CD8-positive, alpha-beta memory T cell (primary cell): ENCODE data around the gene RAPGEF1. TPM values are rescaled to one million over a fixed set of nuclear protein-coding genes. Genes with fewer than 3 reads are reported as not detected.

Source experiments
- CTCF ChIA-PET: fragments of 350-600 bp; sonication (Branson Sonifier 250); formaldehyde crosslinking; loops from one replicate; lab custom pipeline; 2021; ENCODE audit warnings: antibody characterized with exemption; lab: Charles Lee
- POLR2A ChIA-PET: fragments of 350-600 bp; sonication (Branson Sonifier 250); formaldehyde crosslinking; loops from one replicate; lab custom pipeline; 2021; ENCODE audit warnings: antibody characterized with exemption; lab: Charles Lee
- DNase-seq, 5 donors: peaks; one replicate each; pipeline versions ENCODE4 v3.0.0 to v3.0.0-alpha.2; 2020 to 2022; ENCODE audit warnings: mixed read lengths in 1 of 5
- H3K27ac ChIP-seq: one replicate; pipeline ENCODE4 v1.7.0; 2013; ENCODE audit warnings: low read depth, mild to moderate bottlenecking, low read length, moderate library complexity
- H3K27me3 ChIP-seq: 2 replicates; pipeline ENCODE4 v1.7.0; 2013; ENCODE audit warnings: low read length, mild to moderate bottlenecking; ENCODE audit not compliant: insufficient read depth, poor library complexity, severe bottlenecking
- H3K36me3 ChIP-seq: 2 replicates; pipeline ENCODE4 v1.7.0; 2013; ENCODE audit warnings: mild to moderate bottlenecking, low read length, moderate library complexity; ENCODE audit not compliant: insufficient read depth
- H3K4me1 ChIP-seq: 2 replicates; pipeline ENCODE4 v1.7.0; 2013; ENCODE audit warnings: mild to moderate bottlenecking, low read length, moderate library complexity; ENCODE audit not compliant: insufficient read depth
- H3K4me3 ChIP-seq: 2 replicates; pipeline ENCODE4 v1.7.0; 2013; ENCODE audit warnings: mild to moderate bottlenecking, low read length
- H3K9me3 ChIP-seq: 2 replicates; pipeline ENCODE4 v1.7.0; 2013; ENCODE audit warnings: mild to moderate bottlenecking, low read length
- H3K27ac Mint-ChIP-seq, 8 donors: one replicate each; pipeline ENCODE4 v1.8.0; 2020 to 2021; ENCODE audit warnings: mixed read lengths in 8 of 8, mild to moderate bottlenecking in 6 of 8, inconsistent platforms in 3 of 8, moderate library complexity in 3 of 8
- H3K27me3 Mint-ChIP-seq, 2 donors: one replicate each; pipeline ENCODE4 v1.8.0; 2020 to 2021; ENCODE audit warnings: mixed read lengths in 2 of 2, mild to moderate bottlenecking in 1 of 2, moderate library complexity in 1 of 2
- H3K36me3 Mint-ChIP-seq, 3 donors: one replicate each; pipeline ENCODE4 v1.8.0; 2020 to 2021; ENCODE audit warnings: mixed read lengths in 3 of 3, inconsistent platforms in 1 of 3, mild to moderate bottlenecking in 1 of 3
- H3K4me1 Mint-ChIP-seq, 3 donors: one replicate each; pipeline ENCODE4 v1.8.0; 2020 to 2021; ENCODE audit warnings: mixed read lengths in 3 of 3, inconsistent platforms in 1 of 3, mild to moderate bottlenecking in 1 of 3
- H3K4me3 Mint-ChIP-seq, 7 donors: one replicate each; pipeline ENCODE4 v1.8.0; 2020 to 2021; ENCODE audit warnings: mixed read lengths in 7 of 7, mild to moderate bottlenecking in 6 of 7, moderate library complexity in 4 of 7, inconsistent platforms in 2 of 7
- H3K9me3 Mint-ChIP-seq, 5 donors: one replicate each; pipeline ENCODE4 v1.8.0; 2020 to 2022; ENCODE audit warnings: mixed read lengths in 5 of 5, mild to moderate bottlenecking in 3 of 5, moderate library complexity in 2 of 5, inconsistent platforms in 1 of 5
- polyA plus RNA-seq: library from polyadenylated mRNA; unstranded; fragments of 300-500 nt; fragmentation: Illumina TruSeq; gene quantifications from one replicate; pipeline ENCODE4 v1.2.3, GENCODE V29; 2021
- total RNA-seq, 2 experiments: library from RNA; stranded (reverse); gene quantifications; one replicate each; pipeline ENCODE4 v1.2.3, GENCODE V29; 2021

Gene RAPGEF1
- total and polyA plus RNA-seq, 3 experiments from 2014 or later, result 20.1 to 148 (median 145) TPM

DNA sequence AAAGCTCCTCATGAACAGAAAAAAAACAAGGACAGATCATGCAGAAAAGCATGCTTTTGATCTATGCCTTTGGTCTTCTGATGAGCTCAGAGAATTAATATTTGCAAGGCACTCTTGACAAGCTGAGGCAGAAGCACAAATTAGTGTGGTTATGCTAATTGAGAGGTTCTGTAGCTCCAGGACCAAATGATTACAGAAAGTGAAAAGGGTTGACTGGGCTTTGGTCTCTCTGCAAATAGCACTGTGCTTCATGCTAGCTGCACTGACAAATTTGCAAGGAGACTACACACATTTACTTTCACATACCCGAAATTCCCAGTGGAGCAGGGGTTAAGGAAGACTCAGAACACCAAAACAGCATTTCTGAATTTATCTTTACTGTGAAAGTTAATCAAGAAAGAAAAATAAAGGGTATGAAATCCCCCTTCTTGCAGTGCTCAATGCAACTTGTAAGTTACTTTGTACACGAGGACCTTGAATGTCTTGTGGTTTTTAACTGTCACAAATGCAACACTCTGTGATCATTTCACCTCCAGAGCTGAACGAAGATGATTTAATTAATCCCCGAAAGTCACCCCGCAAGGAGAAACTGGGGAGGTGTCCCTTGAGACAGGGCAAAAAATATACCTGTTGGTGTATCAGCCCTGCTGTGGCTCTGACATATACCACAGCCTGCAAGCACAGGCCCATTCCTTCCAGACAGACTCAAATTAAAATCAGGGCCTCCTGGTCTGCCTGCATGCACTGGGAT lies 11.9 kb downstream of the RAPGEF1 start:
- Histone ChIP-seq H3K36me3 (no peaks in the 10 kb centered on the region), H3K27me3 (no peaks in the 10 kb centered on the region), H3K27ac (peak overlapping the region; percentile 62), H3K9me3 (no peaks in the 10 kb centered on the region), H3K4me1 (peaks cover 87% of the 10 kb centered on the region), H3K4me3 (peak overlapping the region; percentile 49)
- Mint-ChIP-seq H3K27ac (peak overlapping the region; percentile 78 to 99 (median 94)), H3K4me1 (peaks cover 86 to 97% (median 96%) of the 10 kb centered on the region in 3 donors), H3K9me3 (no peaks in the 10 kb centered on the region), H3K27me3 (no peaks in the 10 kb centered on the region), H3K36me3 (peaks cover 0 to 20% (median 2%) of the 10 kb centered on the region in 3 donors), H3K4me3 (peak overlapping the region; percentile 56 to 91 (median 69))
- ChIA-PET POLR2A (interaction anchor here (0.7 to 7.7 kb wide), 6 partner anchors 9 to 50 kb away, joined by 3 to 77 read pairs (median 4); no protein-coding TSS in a partner anchor), CTCF (interaction anchor here (0.6 to 7.7 kb wide), 15 partner anchors 9 to 331 kb away, joined by 3 to 49 read pairs (median 5); no protein-coding TSS in a partner anchor)
- no peak for DNase-seq

DNA sequence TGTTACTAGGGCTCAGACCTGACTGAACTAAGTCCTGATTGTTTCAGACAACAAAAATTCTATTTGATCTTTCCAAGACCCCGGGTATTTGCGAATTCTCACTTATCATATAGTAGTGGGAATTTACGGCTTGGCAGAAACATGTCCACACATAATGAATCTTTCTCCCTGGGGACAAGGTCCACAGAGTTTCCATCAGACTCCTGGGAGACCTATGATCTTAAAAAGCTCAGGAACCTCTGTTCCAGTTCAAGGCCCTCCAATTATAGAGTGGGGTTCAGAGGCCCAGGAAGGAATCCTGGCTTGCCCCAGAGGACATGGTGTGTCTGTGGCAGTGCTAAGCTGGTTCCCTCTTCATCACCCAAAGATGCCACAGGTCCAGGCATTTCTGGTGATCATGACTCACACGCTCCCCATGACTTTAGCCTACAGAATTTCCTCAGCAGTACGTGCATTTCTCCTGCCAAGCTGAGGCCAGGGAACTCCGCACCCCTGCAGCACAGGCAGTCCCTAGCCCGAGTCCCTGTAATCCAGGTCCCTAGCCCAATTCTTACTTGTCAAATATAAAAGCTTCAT lies 12.6 kb downstream of the RAPGEF1 start:
- no peaks in the 10 kb centered on the region for H3K36me3 ChIP-seq
- Mint-ChIP-seq H3K27ac (peak overlapping the region; percentile 78 to 99 (median 92)), H3K27me3 (no peaks in the 10 kb centered on the region), H3K36me3 (peaks cover 0 to 21% (median 2%) of the 10 kb centered on the region in 3 donors), H3K4me3 (peak overlapping the region; percentile 56 to 86 (median 69)), H3K4me1 (peaks cover 79 to 95% (median 92%) of the 10 kb centered on the region in 3 donors), H3K9me3 (no peaks in the 10 kb centered on the region)
- no peaks in the 10 kb centered on the region for H3K27me3 ChIP-seq
- H3K27ac ChIP-seq, result no peak overlapping the region
- CTCF ChIA-PET, result interaction anchor here (0.8 to 7.7 kb wide), 12 partner anchors 8 to 136 kb away, joined by 3 to 49 read pairs (median 6); no protein-coding TSS in a partner anchor
- POLR2A ChIA-PET, result interaction anchor here (0.8 to 7.7 kb wide), 4 partner anchors 10 to 49 kb away, joined by 3 to 77 read pairs (median 4); no protein-coding TSS in a partner anchor
- no peak overlapping the region for H3K4me3 ChIP-seq
- no peaks in the 10 kb centered on the region for H3K9me3 ChIP-seq
- no peak for DNase-seq
- H3K4me1 ChIP-seq, result peaks cover 80% of the 10 kb centered on the region

DNA sequence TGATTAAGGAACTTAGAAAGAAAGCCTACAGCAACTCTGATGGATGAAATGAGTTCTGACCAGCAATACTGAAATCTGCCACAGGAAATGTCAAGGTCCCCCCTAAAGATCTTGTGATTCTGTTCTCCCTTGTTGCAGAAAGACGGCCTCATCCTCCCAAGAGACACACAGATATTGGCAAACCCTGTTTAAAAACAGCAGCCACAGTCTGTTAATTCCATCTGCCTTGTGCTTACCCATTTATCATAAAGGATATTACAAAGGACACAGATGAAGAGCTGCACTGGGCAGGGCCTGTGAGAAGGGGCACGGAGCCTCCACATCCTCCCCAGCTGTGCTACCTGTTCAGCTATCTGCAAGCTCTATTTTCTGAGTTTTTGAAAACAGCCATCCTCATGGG lies 15.2 kb downstream of the RAPGEF1 start:
- H3K27me3 ChIP-seq, result no peaks in the 10 kb centered on the region
- H3K36me3 ChIP-seq, result peaks cover 7% of the 10 kb centered on the region
- no peak overlapping the region for H3K4me3 ChIP-seq
- no peak for DNase-seq
- CTCF ChIA-PET, result interaction anchor here (1.0 to 1.4 kb wide), 3 partner anchors 12 to 132 kb away, joined by 3 to 4 read pairs (median 3); partner anchors contain the start of gene RAPGEF1
- H3K4me1 ChIP-seq, result peaks cover 70% of the 10 kb centered on the region
- Mint-ChIP-seq H3K9me3 (no peaks in the 10 kb centered on the region), H3K4me1 (peaks cover 77 to 97% (median 92%) of the 10 kb centered on the region in 3 donors), H3K4me3 (peak overlapping the region in 6 of 7 donors; percentile 2 to 74 (median 42)), H3K27me3 (no peaks in the 10 kb centered on the region), H3K36me3 (peaks cover 0 to 39% (median 0%) of the 10 kb centered on the region in 3 donors), H3K27ac (peak overlapping the region in 7 of 8 donors; percentile 43 to 90 (median 86))
- H3K9me3 ChIP-seq, result no peaks in the 10 kb centered on the region
- POLR2A ChIA-PET, result interaction anchor here (1.0 kb wide), 1 partner anchor 14 kb away, joined by 4 read pairs; no protein-coding TSS in a partner anchor
- H3K27ac ChIP-seq, result no peak overlapping the region

DNA sequence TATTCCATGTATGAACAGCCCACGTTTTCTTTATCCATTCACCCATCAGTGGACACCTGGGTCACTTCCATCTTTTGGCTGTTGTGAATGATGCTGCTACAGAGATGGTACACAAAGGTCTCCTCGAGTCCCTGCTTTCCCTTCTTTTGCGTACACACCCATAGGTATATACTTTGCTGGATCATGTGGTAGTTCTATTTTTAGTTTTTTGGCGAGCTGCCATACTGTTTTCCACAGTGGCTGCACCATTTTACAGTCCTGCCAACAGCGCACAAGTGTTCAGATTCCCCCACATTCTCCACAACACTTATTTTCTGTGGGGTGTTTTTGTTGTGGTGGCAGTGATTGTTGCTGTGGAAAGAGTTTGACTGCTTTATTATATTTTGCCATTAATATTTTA lies 16.2 kb downstream of the RAPGEF1 start:
- H3K27me3 Mint-ChIP-seq, result no peaks in the 10 kb centered on the region
- no peaks in the 10 kb centered on the region for H3K27me3 ChIP-seq
- peak overlapping the region in 5 of 8 donors; percentile 4 to 93 (median 65) for H3K27ac Mint-ChIP-seq
- H3K9me3 ChIP-seq, result no peaks in the 10 kb centered on the region
- ChIA-PET CTCF (no interaction called here), POLR2A (no interaction called here)
- no peak overlapping the region for H3K27ac ChIP-seq
- H3K4me3 Mint-ChIP-seq, result no peak overlapping the region
- DNase-seq, result no peak
- H3K9me3 Mint-ChIP-seq, result no peaks in the 10 kb centered on the region
- H3K4me1 Mint-ChIP-seq, result peaks cover 77 to 97% (median 92%) of the 10 kb centered on the region in 3 donors
- H3K4me3 ChIP-seq, result no peak overlapping the region
- H3K4me1 ChIP-seq, result peaks cover 72% of the 10 kb centered on the region
- H3K36me3 ChIP-seq, result peaks cover 7% of the 10 kb centered on the region
- H3K36me3 Mint-ChIP-seq, result peaks cover 0 to 41% (median 0%) of the 10 kb centered on the region in 3 donors

DNA sequence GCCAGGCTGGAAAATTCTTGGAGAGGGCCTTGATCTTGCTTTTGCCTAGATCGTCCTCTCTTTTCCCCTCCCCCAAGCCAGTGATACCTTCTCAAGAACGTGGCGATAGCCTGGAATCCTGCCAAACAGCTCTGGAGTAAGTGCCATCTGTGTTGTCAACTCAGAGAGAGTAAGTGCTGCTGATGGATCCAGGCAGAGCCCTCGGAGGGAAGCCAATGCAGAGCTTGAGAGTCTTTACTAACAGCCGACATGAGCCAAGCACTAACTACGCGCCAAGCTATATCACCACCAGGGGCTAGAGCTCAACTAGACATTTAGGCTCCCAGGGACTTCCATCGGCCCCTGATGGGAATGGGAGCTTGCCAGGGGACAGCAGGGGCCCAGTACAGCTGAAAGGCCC lies 17.6 kb downstream of the RAPGEF1 start:
- Mint-ChIP-seq H3K27ac (peak overlapping the region in 5 of 8 donors; percentile 56 to 72 (median 62)), H3K36me3 (peaks cover 0 to 51% (median 0%) of the 10 kb centered on the region in 3 donors), H3K4me1 (peaks cover 75 to 97% (median 91%) of the 10 kb centered on the region in 3 donors), H3K27me3 (no peaks in the 10 kb centered on the region), H3K9me3 (no peaks in the 10 kb centered on the region), H3K4me3 (no peak overlapping the region)
- no peaks in the 10 kb centered on the region for H3K9me3 ChIP-seq
- ChIA-PET CTCF (interaction anchor here (0.9 to 1.5 kb wide), 4 partner anchors 10 to 44 kb away, joined by 3 to 4 read pairs (median 4); no protein-coding TSS in a partner anchor), POLR2A (interaction anchor here (0.6 to 0.9 kb wide), 2 partner anchors 9 to 137 kb away, joined by 3 to 6 read pairs; no protein-coding TSS in a partner anchor)
- H3K27me3 ChIP-seq, result no peaks in the 10 kb centered on the region
- H3K36me3 ChIP-seq, result peaks cover 7% of the 10 kb centered on the region
- no peak for DNase-seq
- H3K4me3 ChIP-seq, result no peak overlapping the region
- peaks cover 60% of the 10 kb centered on the region for H3K4me1 ChIP-seq
- H3K27ac ChIP-seq, result no peak overlapping the region

DNA sequence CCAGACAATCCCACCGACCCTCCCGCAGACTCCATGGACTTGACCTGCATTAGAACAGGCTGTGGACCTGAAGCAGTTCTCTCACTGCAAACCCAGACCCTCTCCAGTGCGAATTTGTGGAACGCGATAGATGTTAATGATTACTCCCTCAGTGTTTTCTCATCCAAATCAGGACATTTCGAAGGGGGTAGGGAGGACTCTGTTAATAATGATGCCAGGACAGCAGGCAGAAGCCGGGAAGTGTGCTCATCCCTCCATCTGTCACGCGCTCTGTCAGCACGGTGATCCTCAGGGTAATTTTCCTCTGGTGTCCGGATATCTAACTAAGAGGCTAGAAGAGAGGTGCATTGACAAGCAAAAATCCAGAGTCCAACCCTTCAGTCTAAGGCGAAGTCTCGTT lies 18.8 kb downstream of the RAPGEF1 start:
- Histone ChIP-seq H3K4me1 (peaks cover 48% of the 10 kb centered on the region), H3K27me3 (no peaks in the 10 kb centered on the region), H3K36me3 (peaks cover 7% of the 10 kb centered on the region), H3K27ac (no peak overlapping the region), H3K4me3 (no peak overlapping the region), H3K9me3 (no peaks in the 10 kb centered on the region)
- ChIA-PET CTCF (interaction anchor here (0.9 kb wide), 1 partner anchor 42 kb away, joined by 3 read pairs; no protein-coding TSS in a partner anchor), POLR2A (no interaction called here)
- Mint-ChIP-seq H3K36me3 (peaks cover 0 to 60% (median 2%) of the 10 kb centered on the region in 3 donors), H3K4me1 (peaks cover 72 to 97% (median 91%) of the 10 kb centered on the region in 3 donors), H3K27me3 (no peaks in the 10 kb centered on the region), H3K9me3 (no peaks in the 10 kb centered on the region), H3K4me3 (peak overlapping the region in 1 of 7 donors; percentile 10), H3K27ac (peak overlapping the region in 7 of 8 donors; percentile 21 to 93 (median 77))
- DNase-seq, result no peak

DNA sequence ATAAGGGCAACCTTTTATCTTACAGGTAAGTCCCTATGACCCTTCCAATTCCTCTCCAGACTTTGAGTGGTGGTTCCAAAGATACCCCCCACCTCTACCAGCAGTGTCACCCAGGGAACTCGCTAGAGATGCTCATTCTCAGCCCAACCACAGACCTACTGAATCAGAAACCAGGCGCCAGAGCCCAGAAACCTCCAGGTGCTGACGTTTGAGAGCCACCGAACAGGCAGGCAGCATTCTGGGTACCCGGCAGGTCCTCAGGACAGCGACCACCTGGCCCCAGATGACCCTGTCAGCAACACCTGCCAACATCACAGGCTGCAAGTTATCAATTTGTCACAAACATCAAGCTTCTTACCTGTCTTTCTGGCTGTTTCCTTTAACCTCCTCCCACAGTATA lies 19.5 kb downstream of the RAPGEF1 start:
- no peaks in the 10 kb centered on the region for H3K27me3 ChIP-seq
- Mint-ChIP-seq H3K27me3 (no peaks in the 10 kb centered on the region), H3K27ac (peak overlapping the region; percentile 62 to 93 (median 86)), H3K9me3 (no peaks in the 10 kb centered on the region), H3K36me3 (peaks cover 0 to 65% (median 4%) of the 10 kb centered on the region in 3 donors), H3K4me1 (peaks cover 72 to 97% (median 92%) of the 10 kb centered on the region in 3 donors), H3K4me3 (peak overlapping the region in 6 of 7 donors; percentile 29 to 66 (median 53))
- ChIA-PET POLR2A (interaction anchor here (1.0 to 1.2 kb wide), 2 partner anchors 11 to 19 kb away, joined by 3 to 8 read pairs; partner anchors contain the start of gene RAPGEF1), CTCF (interaction anchor here (1.2 to 1.9 kb wide), 5 partner anchors 12 to 135 kb away, joined by 3 to 8 read pairs (median 6); no protein-coding TSS in a partner anchor)
- DNase-seq, result peak in 1 of 5 donors; percentile 61
- peaks cover 45% of the 10 kb centered on the region for H3K4me1 ChIP-seq
- H3K4me3 ChIP-seq, result no peak overlapping the region
- H3K27ac ChIP-seq, result no peak overlapping the region
- H3K9me3 ChIP-seq, result no peaks in the 10 kb centered on the region
- peaks cover 7% of the 10 kb centered on the region for H3K36me3 ChIP-seq
